ENCODE data around the gene ANKRD39. TPM values are rescaled to one million over a fixed set of nuclear protein-coding genes. Genes with fewer than 3 reads are reported as not detected.

ANKRD39 gene
- total and polyA plus RNA-seq, 4 donors: 7.4 to 16.9 (median 15.6) TPM

GRCh38 chr2:96860065-96861029 lies 2.5 kb upstream of the ANKRD39 start:
- no peak for DNase-seq
- H3K36me3 ChIP-seq (ENCODE audit: control insufficient read depth in 4 of 4, insufficient read depth in 4 of 4, low read length in 4 of 4): peaks cover 0 to 44% (median 29%) of the 10 kb centered on the region in 4 donors
- H3K4me1 ChIP-seq (ENCODE audit: control insufficient read depth in 5 of 5, insufficient read depth in 5 of 5, low read length in 5 of 5): peaks cover 0 to 29% (median 4%) of the 10 kb centered on the region in 5 donors
- 76 to 81% methylated on average over 38 of the region's 38 CpGs for WGBS, 2 donors
- no peaks in the 10 kb centered on the region for H3K9me3 ChIP-seq (ENCODE audit: control insufficient read depth in 4 of 4, insufficient read depth in 3 of 4, low read length in 3 of 4)
- peak overlapping the region in 1 of 2 donors; percentile 44 for H3K27ac ChIP-seq (ENCODE audit: low read depth in 1 of 2, low read length in 1 of 2)
- no peaks in the 10 kb centered on the region for H3K27me3 ChIP-seq (ENCODE audit: control insufficient read depth in 3 of 3, insufficient read depth in 3 of 3, low read length in 2 of 3)
- no peak for TF ChIP-seq CTCF (IDR thresholded peaks at IDR 0.05; ENCODE audit: control extremely low read depth, extremely low read depth)
- no peak overlapping the region for H3K9ac ChIP-seq (ENCODE audit: insufficient read depth in 1 of 2, low read length in 2 of 2)
- H3K4me3 ChIP-seq: no peak overlapping the region
- ATAC-seq (ENCODE audit: insufficient read depth, low FRiP score): no peak

GRCh38 chr2:96859681-96860064 lies 1.9 kb upstream of the ANKRD39 start:
- WGBS, 2 donors: 43 to 61% methylated on average over 4 of the region's 4 CpGs
- TF ChIP-seq CTCF (IDR thresholded peaks at IDR 0.05; ENCODE audit: control extremely low read depth, extremely low read depth): no peak
- H3K27ac ChIP-seq (ENCODE audit: low read depth in 1 of 2, low read length in 1 of 2): peak overlapping the region in 1 of 2 donors; percentile 30
- peaks cover 0 to 37% (median 25%) of the 10 kb centered on the region in 4 donors for H3K36me3 ChIP-seq (ENCODE audit: control insufficient read depth in 4 of 4, insufficient read depth in 4 of 4, low read length in 4 of 4)
- ATAC-seq (ENCODE audit: insufficient read depth, low FRiP score) (no peak), DNase-seq (no peak)
- H3K9me3 ChIP-seq (ENCODE audit: control insufficient read depth in 4 of 4, insufficient read depth in 3 of 4, low read length in 3 of 4): no peaks in the 10 kb centered on the region
- peaks cover 0 to 29% (median 4%) of the 10 kb centered on the region in 5 donors for H3K4me1 ChIP-seq (ENCODE audit: control insufficient read depth in 5 of 5, insufficient read depth in 5 of 5, low read length in 5 of 5)
- no peak overlapping the region for H3K4me3 ChIP-seq
- H3K9ac ChIP-seq (ENCODE audit: insufficient read depth in 1 of 2, low read length in 2 of 2): no peak overlapping the region
- no peaks in the 10 kb centered on the region for H3K27me3 ChIP-seq (ENCODE audit: control insufficient read depth in 3 of 3, insufficient read depth in 3 of 3, low read length in 2 of 3)

GRCh38 chr2:96859099-96859649 lies 1.4 kb upstream of the ANKRD39 start:
- Histone ChIP-seq H3K27me3 (ENCODE audit: control insufficient read depth in 3 of 3, insufficient read depth in 3 of 3, low read length in 2 of 3) (no peaks in the 10 kb centered on the region), H3K4me1 (ENCODE audit: control insufficient read depth in 5 of 5, insufficient read depth in 5 of 5, low read length in 5 of 5) (peaks cover 0 to 29% (median 4%) of the 10 kb centered on the region in 5 donors), H3K4me3 (no peak overlapping the region), H3K27ac (ENCODE audit: low read depth in 1 of 2, low read length in 1 of 2) (peak overlapping the region in 1 of 2 donors; percentile 65), H3K9me3 (ENCODE audit: control insufficient read depth in 4 of 4, insufficient read depth in 3 of 4, low read length in 3 of 4) (no peaks in the 10 kb centered on the region), H3K36me3 (ENCODE audit: control insufficient read depth in 4 of 4, insufficient read depth in 4 of 4, low read length in 4 of 4) (peaks cover 0 to 32% (median 21%) of the 10 kb centered on the region in 4 donors), H3K9ac (ENCODE audit: insufficient read depth in 1 of 2, low read length in 2 of 2) (no peak overlapping the region)
- WGBS, 2 donors: 64 to 70% methylated on average over 11 of the region's 11 CpGs
- DNase-seq (peak in 2 of 3 donors; percentile 36 to 40), ATAC-seq (ENCODE audit: insufficient read depth, low FRiP score) (no peak)
- no peak for TF ChIP-seq CTCF (IDR thresholded peaks at IDR 0.05; ENCODE audit: control extremely low read depth, extremely low read depth)

Measured in lung (tissue), 12 donors.